DMS79 treated with DMSO at 0.1 percent for 48 hours (cell line): Measurements from ENCODE around the gene TIE1.

Experiments used
- DNase-seq: peaks from one replicate; lab custom pipeline; 2025; lab: John Stamatoyannopoulos, UW

The TIE1 gene

GRCh38 chr1:43338001-43338400 lies 37.2 kb downstream of the TIE1 start:
- DNase-seq: no peak

- no peak for DNase-seq
Measured at GRCh38 chr1:43339584-43340232, 38.9 kb downstream of the TIE1 start.

- DNase-seq: no peak
Measured at GRCh38 chr1:43340559-43340958, 39.8 kb downstream of the TIE1 start.

- DNase-seq: no peak
Measured at GRCh38 chr1:43344267-43344850, 43.6 kb downstream of the TIE1 start.

- no peak for DNase-seq
Measured at GRCh38 chr1:43345120-43345519, 44.3 kb downstream of the TIE1 start.

- DNase-seq: no peak
Measured at GRCh38 chr1:43346636-43347035, 45.9 kb downstream of the TIE1 start.

GRCh38 chr1:43348343-43348808 lies 47.6 kb downstream of the TIE1 start:
- DNase-seq: peak; percentile 76

- peak; percentile 94 for DNase-seq
Measured at GRCh38 chr1:43348809-43349593, 48.2 kb downstream of the TIE1 start.

GRCh38 chr1:43349594-43350306 lies 49.0 kb downstream of the TIE1 start:
- no peak for DNase-seq

GRCh38 chr1:43350976-43351375 lies 50.2 kb downstream of the TIE1 start:
- DNase-seq: no peak

- DNase-seq: no peak
Measured at GRCh38 chr1:43351421-43352350, 50.9 kb downstream of the TIE1 start.

- no peak for DNase-seq
Measured at GRCh38 chr1:43352351-43352705, 51.5 kb downstream of the TIE1 start.

- DNase-seq: no peak
Measured at GRCh38 chr1:43352881-43353280, 52.1 kb downstream of the TIE1 start.

GRCh38 chr1:43354471-43354870 lies 53.7 kb downstream of the TIE1 start:
- DNase-seq: no peak

GRCh38 chr1:43354936-43355335 lies 54.2 kb downstream of the TIE1 start:
- no peak for DNase-seq

GRCh38 chr1:43357251-43357650 lies 56.5 kb downstream of the TIE1 start:
- DNase-seq: no peak

- peak; percentile 73 for DNase-seq
Measured at GRCh38 chr1:43358121-43358745, 57.5 kb downstream of the TIE1 start.

GRCh38 chr1:43358746-43359693 lies 58.2 kb downstream of the TIE1 start, which contains the start of gene CDC20:
Gene CDC20 (plus strand): TSS chr1:43358981. CDS start chr1:43359216, 235 bp downstream.
- DNase-seq: peak; percentile 99

GRCh38 chr1:43359696-43360095 lies 58.9 kb downstream of the TIE1 start:
- no peak for DNase-seq

GRCh38 chr1:43360616-43361015 lies 59.8 kb downstream of the TIE1 start:
- no peak for DNase-seq
